ENCODE results near the gene SEMA4D.

GRCh38 chr9:89318123-89319014 is 179.5 kb downstream of the SEMA4D start, which contains the start of gene SECISBP2:
- TF ChIP-seq CEBPB (IDR thresholded peaks at IDR 0.05): no peak; the same call in 1 of the 2 replicates
- peak; percentile 53 for TF ChIP-seq TAF1 (IDR thresholded peaks at IDR 0.05; ENCODE audit: low read depth)
- TF ChIP-seq FOXM1 (IDR thresholded peaks at IDR 0.05; ENCODE audit: borderline replicate concordance, low read depth): no peak
- TF ChIP-seq NFIC (IDR thresholded peaks at IDR 0.05): no peak; the same call in 1 of the 2 replicates
- TF ChIP-seq ZBTB7A (IDR thresholded peaks at IDR 0.05; ENCODE audit: low read depth): peak; percentile 76; the same call in 1 of the 2 replicates
- TF ChIP-seq EP300 (IDR thresholded peaks at IDR 0.05; ENCODE audit: borderline replicate concordance): no peak

Measured in Ishikawa (cell line).